Measurements from ENCODE around the gene RGS11.

RGS11 gene

DNA sequence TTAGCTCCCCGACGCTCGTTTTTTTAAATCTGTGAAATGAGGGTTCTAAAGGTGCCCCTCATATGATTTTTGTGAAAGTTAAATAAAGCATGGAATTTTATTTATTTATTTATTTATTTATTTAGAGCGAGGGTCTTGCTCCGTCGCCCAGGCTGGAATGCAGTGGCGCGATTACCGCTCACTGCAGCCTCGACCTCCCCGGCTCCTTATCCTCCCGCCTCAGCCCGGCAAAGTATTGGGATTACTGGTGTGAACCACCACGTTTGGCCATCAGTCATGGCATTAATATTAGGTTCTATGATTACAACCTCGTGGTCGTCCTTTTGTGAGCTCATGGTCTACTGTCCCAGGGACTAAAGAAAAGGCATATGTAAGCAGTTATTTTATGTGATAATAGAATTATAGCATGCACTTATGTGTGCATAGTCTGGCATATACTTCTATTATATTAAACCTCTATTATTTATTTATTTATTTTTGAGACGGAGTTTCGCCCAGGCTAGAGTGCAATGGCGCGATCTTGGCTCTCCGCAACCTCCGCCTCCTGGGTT, 45.9 kb downstream of the RGS11 start:
- no peak for DNase-seq (ENCODE audit: low read depth)

DNA sequence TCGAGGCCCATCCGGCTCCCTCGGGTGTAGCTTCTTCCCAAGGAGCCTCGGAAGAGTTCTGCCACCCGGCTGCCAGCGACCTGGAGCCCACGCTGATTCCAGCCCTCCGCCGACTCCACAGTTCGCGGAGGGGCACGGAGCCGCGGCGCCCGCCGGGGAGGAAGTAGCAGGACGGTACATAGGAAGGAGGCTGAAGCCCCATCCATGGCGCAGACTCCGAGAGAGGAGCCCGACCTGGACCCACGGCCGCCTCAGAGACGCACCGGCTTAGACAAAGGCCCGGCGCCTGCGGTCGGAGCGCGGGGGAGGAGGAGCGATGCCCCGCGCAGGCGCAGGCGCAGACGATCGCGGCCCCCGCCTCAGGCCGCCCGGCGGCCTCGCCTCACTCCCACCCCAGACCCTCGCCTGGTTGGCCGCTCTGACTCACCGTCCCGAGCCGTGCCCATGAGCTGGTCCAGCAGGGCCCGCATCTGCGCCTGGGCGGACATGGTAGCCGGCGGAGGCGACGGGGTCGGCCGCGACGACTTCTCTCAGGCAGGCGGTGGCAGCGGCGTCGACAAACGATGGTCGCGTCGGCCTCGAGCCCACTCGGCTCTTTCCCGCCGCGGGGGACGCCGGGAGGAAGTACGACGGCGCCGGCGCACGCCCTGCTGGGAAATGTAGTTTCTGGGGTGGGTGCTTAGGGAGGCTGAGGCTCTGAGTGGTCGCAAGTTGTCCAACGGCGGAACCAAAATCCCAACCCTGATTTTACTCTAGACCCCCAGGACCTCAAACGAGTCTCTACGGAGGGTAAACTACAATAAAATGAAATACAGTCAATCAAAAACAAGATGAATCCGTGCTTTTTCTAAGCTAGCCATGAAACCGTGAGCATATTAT, 46.7 kb downstream of the RGS11 start, which contains the start of gene LUC7L:
Gene LUC7L, minus strand, starts transcription at position 598 of the 879 bp plus-strand sequence. Its CDS starts 110 bp downstream, at position 488.
- DNase-seq (ENCODE audit: low read depth): no peak

DNA sequence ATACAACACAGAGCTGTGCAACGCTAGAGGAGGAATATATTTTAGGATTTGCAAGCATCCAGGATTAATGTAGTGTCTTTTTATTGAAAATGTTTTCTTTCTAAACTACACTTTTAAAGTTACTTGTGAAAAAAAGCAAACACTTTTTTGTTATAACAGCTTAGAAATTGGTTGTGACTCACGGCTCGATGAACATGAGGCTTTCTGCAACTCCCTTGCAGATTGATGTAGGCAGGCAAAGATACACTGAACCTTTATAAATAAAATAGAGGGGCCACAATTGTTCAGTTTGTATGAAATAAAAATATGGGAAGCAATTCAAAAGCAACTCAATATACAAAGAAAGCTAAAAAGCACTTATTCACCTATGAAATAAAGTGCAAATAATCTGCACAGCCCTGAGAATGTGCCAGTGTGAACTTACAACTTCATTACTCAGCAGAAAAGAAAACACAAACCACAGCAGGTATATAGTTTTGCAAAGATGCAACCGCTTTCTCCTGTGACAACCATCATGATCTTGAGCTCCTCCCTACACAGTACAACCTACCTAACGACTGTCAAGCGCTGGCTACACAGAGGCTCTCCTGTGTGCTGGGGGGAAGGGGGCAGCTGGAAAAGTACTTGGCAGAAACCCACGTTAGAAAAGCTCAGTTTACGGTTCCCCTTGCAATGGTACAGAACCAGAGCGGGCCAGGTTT, 47.4 kb downstream of the RGS11 start:
- no peak for DNase-seq (ENCODE audit: low read depth)

DNA sequence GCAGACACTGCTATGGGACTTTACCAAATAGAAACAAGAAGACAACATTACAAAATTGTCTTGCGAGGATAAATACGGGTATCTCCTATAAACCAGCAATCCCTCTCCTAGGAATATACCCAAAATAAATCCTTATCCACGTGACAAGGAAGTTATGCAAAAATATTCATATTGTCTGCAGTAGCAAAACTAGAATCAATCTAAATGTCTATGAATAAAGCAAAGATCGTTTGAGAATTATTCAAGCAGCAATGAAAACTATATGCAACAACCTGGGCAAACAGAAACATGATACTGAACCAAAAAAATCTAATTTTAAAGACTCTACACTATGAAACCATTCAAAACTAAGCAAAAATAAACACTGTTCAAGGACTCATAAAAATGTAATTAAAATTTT, 55.7 kb downstream of the RGS11 start:
- no peak for DNase-seq (ENCODE audit: low read depth)
